Measurements from ENCODE around the gene KCMF1. TPM values are rescaled to one million over a fixed set of nuclear protein-coding genes. Genes with fewer than 3 reads are reported as not detected.

KCMF1 gene
- total and polyA plus RNA-seq, 9 of the 15 experiments (the other 6 are each of a cell fraction or from before 2014, with no cell fraction given): 6.8 to 88.2 (median 46.5) TPM

DNA sequence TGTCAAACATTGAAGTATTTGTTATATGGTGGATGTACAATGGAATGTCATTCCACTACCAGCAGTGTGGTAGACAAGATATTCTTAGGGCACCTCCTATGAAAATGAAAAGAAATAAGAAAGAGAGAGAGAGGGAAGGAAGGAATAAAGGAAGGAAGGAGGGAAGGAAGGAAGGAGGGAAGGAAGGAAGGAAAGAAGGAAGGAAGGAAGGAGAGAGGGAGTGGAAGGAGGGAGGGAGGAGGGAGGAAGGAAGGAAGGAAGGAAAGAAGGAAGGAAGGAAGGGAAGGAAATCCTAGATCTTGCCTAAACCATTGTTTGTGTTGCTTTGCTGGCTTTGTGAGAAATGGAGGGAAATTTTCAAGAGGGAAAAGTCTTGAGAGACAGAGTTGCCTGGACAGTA lies 112.1 kb downstream of the KCMF1 start:
- no peak for ATAC-seq
- Histone ChIP-seq H3K9me3 (replicated peaks; ENCODE audit: control insufficient read depth, insufficient read depth, low read depth, low read length) (no peaks in the 10 kb centered on the region), H3K4me2 (ENCODE audit: insufficient read depth, low read length) (no peak overlapping the region), H3K27ac (ENCODE audit: extremely low read depth, low read depth, low read length) (no peak overlapping the region), H2AFZ (ENCODE audit: low read depth, low read length) (no peak overlapping the region), H3K27me3 (ENCODE audit: control insufficient read depth in 2 of 2, insufficient read depth in 2 of 2, low read length in 2 of 2) (peaks cover 12 to 14% of the 10 kb centered on the region in 2 experiments; a peak in 3 of 5 replicates), H3K9me1 (ENCODE audit: control insufficient read depth, insufficient read depth, low read length) (no peaks in the 10 kb centered on the region), H3K4me1 (replicated peaks in 1 of 2; ENCODE audit: control insufficient read depth in 2 of 2, insufficient read depth in 2 of 2, low read length in 2 of 2) (no peaks in the 10 kb centered on the region), H3K79me2 (ENCODE audit: control insufficient read depth, insufficient read depth, low read length) (no peaks in the 10 kb centered on the region), H3K36me3 (ENCODE audit: control insufficient read depth, insufficient read depth, low read length) (no peaks in the 10 kb centered on the region), H4K20me1 (replicated peaks; ENCODE audit: control insufficient read depth, insufficient read depth, low read length) (no peaks in the 10 kb centered on the region), H3K9ac (ENCODE audit: insufficient read depth in 1 of 2, low read depth in 2 of 2, low read length in 2 of 2) (no peak overlapping the region), H3K4me3 (no peak overlapping the region)
- in situ Hi-C loops (cut with MboI): no loop called here
- no peak for DNase-seq (ENCODE audit: extremely low read depth in 1 of 4, low spot score in 3 of 4)
- no TSS peak for BruUV-seq (replicated peaks)
- TF ChIP-seq ZNF384 (IDR thresholded peaks at IDR 0.05; ENCODE audit: low read depth, low read length): no peak
- TF ChIP-seq, protein P1, sequence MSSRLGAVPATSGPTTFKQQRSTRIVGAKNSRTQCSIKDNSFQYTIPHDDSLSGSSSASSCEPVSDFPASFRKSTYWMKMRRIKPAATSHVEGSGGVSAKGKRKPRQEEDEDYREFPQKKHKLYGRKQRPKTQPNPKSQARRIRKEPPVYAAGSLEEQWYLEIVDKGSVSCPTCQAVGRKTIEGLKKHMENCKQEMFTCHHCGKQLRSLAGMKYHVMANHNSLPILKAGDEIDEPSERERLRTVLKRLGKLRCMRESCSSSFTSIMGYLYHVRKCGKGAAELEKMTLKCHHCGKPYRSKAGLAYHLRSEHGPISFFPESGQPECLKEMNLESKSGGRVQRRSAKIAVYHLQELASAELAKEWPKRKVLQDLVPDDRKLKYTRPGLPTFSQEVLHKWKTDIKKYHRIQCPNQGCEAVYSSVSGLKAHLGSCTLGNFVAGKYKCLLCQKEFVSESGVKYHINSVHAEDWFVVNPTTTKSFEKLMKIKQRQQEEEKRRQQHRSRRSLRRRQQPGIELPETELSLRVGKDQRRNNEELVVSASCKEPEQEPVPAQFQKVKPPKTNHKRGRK (tag; IDR thresholded peaks at IDR 0.05): 0 out of 2 replicates have a peak, but pooled peaks have one; percentile 24
- intact Hi-C loops (cut with micrococcal nuclease): no loop called here
- POLR2A ChIA-PET: no interaction called here
- no peak for FAIRE-seq
- CTCF ChIA-PET (ENCODE audit: low intra/inter-chr PET ratio): no interaction called here

DNA sequence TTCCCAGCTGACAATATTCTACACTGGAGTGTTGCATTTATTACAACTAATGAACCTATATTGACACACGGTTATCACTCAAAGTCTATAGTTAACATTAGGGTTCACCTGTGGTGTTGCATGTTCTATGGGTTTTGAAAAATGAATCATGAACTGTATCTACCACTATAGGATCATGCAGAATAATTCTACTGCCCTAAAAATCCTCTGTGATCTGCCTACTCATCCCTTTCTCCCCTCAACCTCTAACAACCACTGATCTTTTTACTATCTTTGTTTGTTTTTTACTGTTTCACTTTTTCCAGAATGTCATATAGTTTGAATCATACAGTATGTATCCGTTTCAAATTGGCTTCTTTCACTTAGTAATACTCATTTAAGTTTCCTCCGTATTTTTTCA lies 114.6 kb downstream of the KCMF1 start:
- intact Hi-C loops (cut with micrococcal nuclease) (no loop called here), in situ Hi-C loops (cut with MboI) (no loop called here)
- ChIA-PET POLR2A (interaction anchor here (1.2 kb wide), 1 partner anchor 40 kb away, joined by 3 read pairs; no protein-coding TSS in a partner anchor), CTCF (ENCODE audit: low intra/inter-chr PET ratio) (no interaction called here)
- 0% methylated on average over 3 of the region's 3 CpGs for WGBS (ENCODE audit: insufficient coverage, low coverage, missing lambda C conversion rate)
- peaks cover 15 to 22% of the 10 kb centered on the region in 2 experiments; a peak in 3 of 5 replicates for H3K27me3 ChIP-seq (ENCODE audit: control insufficient read depth in 2 of 2, insufficient read depth in 2 of 2, low read length in 2 of 2)
- no TSS peak for BruUV-seq (replicated peaks)
- no peaks in the 10 kb centered on the region for H3K9me3 ChIP-seq (replicated peaks; ENCODE audit: control insufficient read depth, insufficient read depth, low read depth, low read length)
- H3K36me3 ChIP-seq (ENCODE audit: control insufficient read depth, insufficient read depth, low read length): no peaks in the 10 kb centered on the region
- no peaks in the 10 kb centered on the region for H3K79me2 ChIP-seq (ENCODE audit: control insufficient read depth, insufficient read depth, low read length)
- H3K27ac ChIP-seq (ENCODE audit: extremely low read depth, low read depth, low read length): no peak overlapping the region
- H2AFZ ChIP-seq (ENCODE audit: low read depth, low read length): no peak overlapping the region
- no peak overlapping the region for H3K4me3 ChIP-seq
- H3K4me1 ChIP-seq (replicated peaks in 1 of 2; ENCODE audit: control insufficient read depth in 2 of 2, insufficient read depth in 2 of 2, low read length in 2 of 2): no peaks in the 10 kb centered on the region
- ATAC-seq (no peak), DNase-seq (ENCODE audit: extremely low read depth in 1 of 4, low spot score in 3 of 4) (no peak), FAIRE-seq (no peak)
- no peaks in the 10 kb centered on the region for H3K9me1 ChIP-seq (ENCODE audit: control insufficient read depth, insufficient read depth, low read length)
- H3K9ac ChIP-seq (ENCODE audit: insufficient read depth in 1 of 2, low read depth in 2 of 2, low read length in 2 of 2): no peak overlapping the region
- no peak overlapping the region for H3K4me2 ChIP-seq (ENCODE audit: insufficient read depth, low read length)
- no peaks in the 10 kb centered on the region for H4K20me1 ChIP-seq (replicated peaks; ENCODE audit: control insufficient read depth, insufficient read depth, low read length)
- TF ChIP-seq EGR1 (conservative IDR thresholded peaks at IDR 0.05) (no peak), PHB (CRISPR knock-in tag; IDR thresholded peaks at IDR 0.05) (no peak), TRIM28 (IDR thresholded peaks at IDR 0.05) (no peak), E2F4 (CRISPR knock-in tag; IDR thresholded peaks at IDR 0.05; ENCODE audit: low read depth) (no peak), SOX6 (IDR thresholded peaks at IDR 0.05) (no peak), ZBTB1 (CRISPR knock-in tag; IDR thresholded peaks at IDR 0.05; ENCODE audit: borderline replicate concordance, low read depth) (no peak), FOXP1 (CRISPR knock-in tag; IDR thresholded peaks at IDR 0.05) (no peak), XRCC4 (IDR thresholded peaks at IDR 0.05; ENCODE audit: extremely low read depth, insufficient read depth, insufficient read length) (no peak), NFIX (CRISPR knock-in tag; IDR thresholded peaks at IDR 0.05; ENCODE audit: low read depth) (no peak), ZBTB33 (CRISPR knock-in tag; IDR thresholded peaks at IDR 0.05) (no peak)

All from K562 (cell line).